IMR-90 (cell line): ENCODE data around the gene ZNF223. TPM values are rescaled to one million over a fixed set of nuclear protein-coding genes. Genes with fewer than 3 reads are reported as not detected.

Experiments
- ATAC-seq: fragments of 200-7000 bp; cut with Tn5 transposase; 2 replicates; pipeline ENCODE4 v1.9.1; 2020; ENCODE audit warnings: low read depth, mild to moderate bottlenecking, moderate library complexity
- BruUV-seq: library from RNA; stranded (reverse); fragments of 400-500 nt; replicated peaks from 2 replicates; lab custom pipeline; 2021; lab: Mats Ljungman, UMichigan
- CTCF ChIA-PET: fragments of 300-600 bp; formaldehyde crosslinking; extraction: SDS; loops from one replicate; lab custom pipeline; 2021; ENCODE audit warnings: antibody characterized with exemption; lab: Yijun Ruan, JAX
- POLR2A ChIA-PET: fragments of 300-600 bp; sonication (Branson Sonifier 250); formaldehyde crosslinking; loops from one replicate; lab custom pipeline; 2022; ENCODE audit warnings: antibody characterized with exemption; ENCODE audit not compliant: unreplicated experiment; lab: Charles Lee
- DNase-seq: peaks from one replicate; pipeline ENCODE4 v3.0.0; 2013
- H2AFZ ChIP-seq: replicated peaks from 2 replicates; pipeline ENCODE3; 2013; ENCODE audit warnings: low read length, mild to moderate bottlenecking; ENCODE audit not compliant: poor library complexity
- H2AK5ac ChIP-seq: 2 replicates; pipeline ENCODE4 v1.6.1; 2013; ENCODE audit warnings: low read depth, low read length, inconsistent platforms
- H2AK9ac ChIP-seq: replicated peaks from 2 replicates; pipeline ENCODE3; 2013; ENCODE audit warnings: mild to moderate bottlenecking, low read depth, low read length, moderate library complexity; ENCODE audit not compliant: poor library complexity
- H2BK120ac ChIP-seq: 2 replicates; pipeline ENCODE4 v1.6.1; 2013; ENCODE audit warnings: low read depth, low read length, inconsistent platforms
- H2BK15ac ChIP-seq: 3 replicates; pipeline ENCODE4 v1.6.1; 2013; ENCODE audit warnings: low read depth, low read length, inconsistent platforms
- H2BK20ac ChIP-seq: 2 replicates; pipeline ENCODE4 v1.6.1; 2013; ENCODE audit warnings: low read depth, mild to moderate bottlenecking, inconsistent platforms, low read length, moderate library complexity
- H2BK5ac ChIP-seq: 2 replicates; pipeline ENCODE4 v1.6.1; 2013; ENCODE audit warnings: mild to moderate bottlenecking, low read depth, low read length, inconsistent platforms; ENCODE audit not compliant: poor library complexity, severe bottlenecking
- H3K14ac ChIP-seq: replicated peaks from 2 replicates; pipeline ENCODE4 v1.6.1; 2013; ENCODE audit warnings: low read depth, low read length, inconsistent platforms
- H3K18ac ChIP-seq: 2 replicates; pipeline ENCODE4 v1.6.1; 2013; ENCODE audit warnings: low read depth, low read length, control low read depth
- H3K23ac ChIP-seq: 2 replicates; pipeline ENCODE4 v1.6.1; 2013; ENCODE audit warnings: low read depth, low read length, inconsistent platforms
- H3K27ac ChIP-seq: 2 replicates; pipeline ENCODE4 v1.5.1; 2013; ENCODE audit warnings: mild to moderate bottlenecking, control low read depth, low read length; ENCODE audit not compliant: insufficient read depth
- H3K27me3 ChIP-seq: 2 replicates; pipeline ENCODE4 v1.6.1; 2013; ENCODE audit warnings: low read length; ENCODE audit not compliant: control insufficient read depth, insufficient read depth
- H3K36me3 ChIP-seq: 2 replicates; pipeline ENCODE4 v1.6.1; 2013; ENCODE audit warnings: low read length, mixed read lengths; ENCODE audit not compliant: control insufficient read depth, insufficient read depth
- H3K4ac ChIP-seq: 2 replicates; pipeline ENCODE4 v1.6.1; 2013; ENCODE audit warnings: low read depth, low read length, inconsistent platforms
- H3K4me1 ChIP-seq: 2 replicates; pipeline ENCODE4 v1.6.1; 2013; ENCODE audit warnings: low read length, mixed read lengths; ENCODE audit not compliant: control insufficient read depth, insufficient read depth
- H3K4me2 ChIP-seq: 2 replicates; pipeline ENCODE4 v1.6.1; 2013; ENCODE audit warnings: low read depth, mild to moderate bottlenecking, control low read depth, low read length, moderate library complexity
- H3K4me3 ChIP-seq: 2 replicates; pipeline ENCODE4 v1.5.1; 2013; ENCODE audit warnings: low read depth, mild to moderate bottlenecking, control low read depth, low read length, moderate library complexity; ENCODE audit not compliant: insufficient read depth
- H3K56ac ChIP-seq: 2 replicates; pipeline ENCODE4 v1.6.1; 2013; ENCODE audit warnings: low read length, inconsistent platforms; ENCODE audit not compliant: insufficient read depth; ENCODE audit errors: extremely low read depth
- H3K79me1 ChIP-seq, 2 experiments: 2 replicates each; pipeline ENCODE4 v1.6.1; 2013; ENCODE audit warnings: low read length in 2 of 2, inconsistent platforms in 1 of 2, low read depth in 1 of 2
- H3K9ac ChIP-seq: 2 replicates; pipeline ENCODE4 v1.6.1; 2013; ENCODE audit warnings: low read depth, low read length, control low read depth
- H3K9me1 ChIP-seq: 2 replicates; pipeline ENCODE4 v1.6.1; 2013; ENCODE audit warnings: low read length, inconsistent platforms; ENCODE audit not compliant: insufficient read depth
- H3K9me3 ChIP-seq: 2 replicates; pipeline ENCODE4 v1.6.1; 2013; ENCODE audit warnings: low read length; ENCODE audit not compliant: control insufficient read depth, insufficient read depth
- H4K20me1 ChIP-seq: 2 replicates; pipeline ENCODE4 v1.6.1; 2013; ENCODE audit warnings: low read length, inconsistent platforms; ENCODE audit not compliant: insufficient read depth
- H4K5ac ChIP-seq: 2 replicates; pipeline ENCODE4 v1.6.1; 2013; ENCODE audit warnings: mild to moderate bottlenecking, low read depth, low read length, control low read depth
- H4K8ac ChIP-seq, 2 experiments: 2 replicates each; pipeline ENCODE4 v1.6.1; 2013; ENCODE audit warnings: low read depth in 2 of 2, low read length in 2 of 2, control low read depth in 1 of 2, inconsistent platforms in 1 of 2
- H4K91ac ChIP-seq: 2 replicates; pipeline ENCODE4 v1.6.1; 2013; ENCODE audit warnings: low read depth, low read length, inconsistent platforms; ENCODE audit not compliant: insufficient read depth
- BHLHE40 ChIP-seq: fragments of 150-350 bp; IDR thresholded peaks from 2 replicates; pipeline ENCODE4 v1.6.1; 2016; ENCODE audit warnings: mild to moderate bottlenecking, low read depth, low read length
- CEBPB ChIP-seq: IDR thresholded peaks from 2 replicates; pipeline ENCODE4 v1.6.1; 2012; ENCODE audit warnings: low read depth, low read length, improper control_type of control experiment
- CHD1 ChIP-seq: IDR thresholded peaks from 2 replicates; pipeline ENCODE4 v1.6.1; 2012; ENCODE audit warnings: low read depth, low read length, improper control_type of control experiment
- FOS ChIP-seq: fragments of 150-350 bp; IDR thresholded peaks from 2 replicates; pipeline ENCODE4 v1.6.1; 2016; ENCODE audit warnings: low read depth, low read length
- MAFK ChIP-seq: IDR thresholded peaks from 2 replicates; pipeline ENCODE4 v1.6.1; 2012; ENCODE audit warnings: low read depth, low read length, improper control_type of control experiment
- MAZ ChIP-seq: IDR thresholded peaks from 2 replicates; pipeline ENCODE4 v1.6.1; 2012; ENCODE audit warnings: low read depth, mild to moderate bottlenecking, low read length, improper control_type of control experiment, moderate library complexity, borderline replicate concordance
- MXI1 ChIP-seq: IDR thresholded peaks from 2 replicates; pipeline ENCODE4 v1.6.1; 2012; ENCODE audit warnings: low read depth, mild to moderate bottlenecking, low read length, moderate library complexity, borderline replicate concordance
- NFE2L2 ChIP-seq: fragments of 150-350 bp; IDR thresholded peaks from 2 replicates; pipeline ENCODE4 v1.6.1; 2016; ENCODE audit warnings: low read depth, mild to moderate bottlenecking, low read length
- POLR2A ChIP-seq: IDR thresholded peaks from 2 replicates; pipeline ENCODE4 v1.6.1; 2012; ENCODE audit warnings: mild to moderate bottlenecking, low read depth, low read length
- RAD21 ChIP-seq: IDR thresholded peaks from 2 replicates; pipeline ENCODE4 v1.6.1; 2012; ENCODE audit warnings: low read length, improper control_type of control experiment
- RCOR1 ChIP-seq: IDR thresholded peaks from 2 replicates; pipeline ENCODE4 v1.6.1; 2012; ENCODE audit warnings: mild to moderate bottlenecking, low read length, improper control_type of control experiment; ENCODE audit not compliant: insufficient replicate concordance
- RFX5 ChIP-seq: IDR thresholded peaks from 2 replicates; pipeline ENCODE4 v1.8.0; 2012; ENCODE audit warnings: low read depth, mild to moderate bottlenecking, low read length, moderate library complexity
- SMC3 ChIP-seq: fragments of 150-350 bp; IDR thresholded peaks from 2 replicates; pipeline ENCODE4 v1.6.1; 2016; ENCODE audit warnings: low read depth, mild to moderate bottlenecking, antibody characterized with exemption, low read length, moderate library complexity
- WGBS, 2 experiments: methylation state at CpG; one replicate each; pipeline versions ENCODE4 v1.1.5 to v1.1.7; 2013; ENCODE audit warnings: missing lambda C conversion rate in 2 of 2; ENCODE audit not compliant: insufficient read length in 1 of 2; ENCODE audit errors: extremely low coverage in 2 of 2; 5-methylcytosine and 5-hydroxymethylcytosine counted together
- dilution Hi-C: fragments of 300-500 bp; cut with HindIII; formaldehyde crosslinking; loops from one replicate; pipeline ENCODE4 v1.14.3; 2018; ENCODE audit warnings: low sequenced_read_pairs; ENCODE audit not compliant: unreplicated experiment
- in situ Hi-C: fragments of 300-500 bp; cut with MboI; formaldehyde crosslinking; loops from 3 replicates; pipeline ENCODE4 v1.14.3; 2019; ENCODE audit warnings: low sequenced_read_pairs, inconsistent platforms, mixed read lengths
- intact Hi-C: fragments of 100-400 bp; cut with micrococcal nuclease; formaldehyde crosslinking; loops from 2 replicates; pipeline ENCODE4 v1.10.0; 2022
- polyA plus RNA-seq, 3 experiments: library from polyadenylated mRNA; depleted of rRNA; stranded (reverse); fragments of >200 nt; gene quantifications; 2 replicates each; pipeline ENCODE4 v1.2.3, GENCODE V29; 2012; ENCODE audit warnings: low replicate concordance in 1 of 3
- total RNA-seq: library from RNA; depleted of rRNA; stranded (reverse); fragments of >200 nt; gene quantifications from 2 replicates; pipeline ENCODE4 v1.2.3, GENCODE V29; 2012
- TF ChIP-seq, protein P1 (sequence below): fragments of 150-350 bp; IDR thresholded peaks from 2 replicates; pipeline ENCODE4 v1.6.1; 2016; ENCODE audit warnings: low read depth, mild to moderate bottlenecking, low read length, moderate library complexity, borderline replicate concordance
- TF ChIP-seq, protein P2 (sequence below): fragments of 150-350 bp; IDR thresholded peaks from 2 replicates; pipeline ENCODE4 v1.6.1; 2017; ENCODE audit warnings: mild to moderate bottlenecking, antibody characterized with exemption, low read length, low read depth
- TF ChIP-seq, protein P3 (sequence below): conservative IDR thresholded peaks from 2 replicates; pipeline ENCODE4 v1.5.1; 2012; ENCODE audit warnings: mild to moderate bottlenecking, low read depth, low read length, improper control_type of control experiment

Gene ZNF223
- total and polyA plus RNA-seq, 2 of the 4 experiments (the other 2 are of a cell fraction): 2.3 to 16.5 TPM

DNA sequence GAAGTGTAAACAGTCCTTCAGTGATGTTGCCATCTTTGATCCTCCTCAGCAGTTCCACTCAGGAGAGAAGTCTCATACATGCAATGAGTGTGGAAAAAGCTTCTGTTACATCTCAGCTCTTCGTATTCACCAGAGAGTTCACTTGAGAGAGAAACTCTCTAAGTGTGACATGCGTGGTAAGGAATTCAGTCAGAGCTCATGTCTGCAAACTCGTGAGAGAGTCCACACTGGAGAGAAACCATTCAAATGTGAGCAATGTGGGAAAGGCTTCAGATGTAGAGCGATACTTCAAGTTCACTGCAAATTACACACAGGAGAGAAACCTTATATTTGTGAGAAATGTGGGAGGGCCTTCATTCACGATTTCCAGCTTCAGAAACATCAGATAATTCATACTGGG lies 41.4 kb upstream of the ZNF223 start:
- Histone ChIP-seq H3K9me3 (peaks cover 30% of the 10 kb centered on the region), H2AK5ac (no peak overlapping the region), H3K4me3 (no peak overlapping the region), H4K8ac (no peak overlapping the region), H3K56ac (no peak overlapping the region), H3K36me3 (peaks cover 38% of the 10 kb centered on the region), H2BK5ac (no peak overlapping the region), H2AK9ac (no peak overlapping the region), H3K23ac (no peak overlapping the region), H2BK120ac (no peak overlapping the region), H4K5ac (no peak overlapping the region), H3K18ac (no peak overlapping the region), H2BK15ac (no peak overlapping the region), H2AFZ (no peak overlapping the region), H3K4me1 (no peaks in the 10 kb centered on the region), H3K4ac (no peak overlapping the region), H3K9ac (no peak overlapping the region), H4K91ac (no peak overlapping the region), H3K27me3 (no peaks in the 10 kb centered on the region), H2BK20ac (no peak overlapping the region), H3K79me1 (0 out of 4 replicates have a peak, but pooled peaks cover 0 to 4% of the 10 kb centered on the region in 2 experiments), H3K27ac (no peak overlapping the region), H3K14ac (no peak overlapping the region), H3K4me2 (no peak overlapping the region), H3K9me1 (no peaks in the 10 kb centered on the region), H4K20me1 (no peaks in the 10 kb centered on the region)
- no TSS peak for BruUV-seq
- dilution Hi-C loops: no loop called here
- ChIA-PET CTCF (no interaction called here), POLR2A (no interaction called here)
- in situ Hi-C loops: no loop called here
- WGBS, 2 experiments: no CpG with 5 or more reads among the region's 5 CpGs
- no peak for ATAC-seq
- DNase-seq: no peak
- TF ChIP-seq RCOR1: no peak
- TF ChIP-seq NFE2L2: no peak
- TF ChIP-seq SMC3: no peak
- TF ChIP-seq, protein P1, sequence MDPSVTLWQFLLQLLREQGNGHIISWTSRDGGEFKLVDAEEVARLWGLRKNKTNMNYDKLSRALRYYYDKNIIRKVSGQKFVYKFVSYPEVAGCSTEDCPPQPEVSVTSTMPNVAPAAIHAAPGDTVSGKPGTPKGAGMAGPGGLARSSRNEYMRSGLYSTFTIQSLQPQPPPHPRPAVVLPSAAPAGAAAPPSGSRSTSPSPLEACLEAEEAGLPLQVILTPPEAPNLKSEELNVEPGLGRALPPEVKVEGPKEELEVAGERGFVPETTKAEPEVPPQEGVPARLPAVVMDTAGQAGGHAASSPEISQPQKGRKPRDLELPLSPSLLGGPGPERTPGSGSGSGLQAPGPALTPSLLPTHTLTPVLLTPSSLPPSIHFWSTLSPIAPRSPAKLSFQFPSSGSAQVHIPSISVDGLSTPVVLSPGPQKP: no peak
- TF ChIP-seq CEBPB: no peak
- no peak for TF ChIP-seq POLR2A
- TF ChIP-seq CHD1: no peak
- TF ChIP-seq BHLHE40: no peak
- TF ChIP-seq, protein P2, sequence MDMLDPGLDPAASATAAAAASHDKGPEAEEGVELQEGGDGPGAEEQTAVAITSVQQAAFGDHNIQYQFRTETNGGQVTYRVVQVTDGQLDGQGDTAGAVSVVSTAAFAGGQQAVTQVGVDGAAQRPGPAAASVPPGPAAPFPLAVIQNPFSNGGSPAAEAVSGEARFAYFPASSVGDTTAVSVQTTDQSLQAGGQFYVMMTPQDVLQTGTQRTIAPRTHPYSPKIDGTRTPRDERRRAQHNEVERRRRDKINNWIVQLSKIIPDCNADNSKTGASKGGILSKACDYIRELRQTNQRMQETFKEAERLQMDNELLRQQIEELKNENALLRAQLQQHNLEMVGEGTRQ: no peak
- TF ChIP-seq, protein P3, sequence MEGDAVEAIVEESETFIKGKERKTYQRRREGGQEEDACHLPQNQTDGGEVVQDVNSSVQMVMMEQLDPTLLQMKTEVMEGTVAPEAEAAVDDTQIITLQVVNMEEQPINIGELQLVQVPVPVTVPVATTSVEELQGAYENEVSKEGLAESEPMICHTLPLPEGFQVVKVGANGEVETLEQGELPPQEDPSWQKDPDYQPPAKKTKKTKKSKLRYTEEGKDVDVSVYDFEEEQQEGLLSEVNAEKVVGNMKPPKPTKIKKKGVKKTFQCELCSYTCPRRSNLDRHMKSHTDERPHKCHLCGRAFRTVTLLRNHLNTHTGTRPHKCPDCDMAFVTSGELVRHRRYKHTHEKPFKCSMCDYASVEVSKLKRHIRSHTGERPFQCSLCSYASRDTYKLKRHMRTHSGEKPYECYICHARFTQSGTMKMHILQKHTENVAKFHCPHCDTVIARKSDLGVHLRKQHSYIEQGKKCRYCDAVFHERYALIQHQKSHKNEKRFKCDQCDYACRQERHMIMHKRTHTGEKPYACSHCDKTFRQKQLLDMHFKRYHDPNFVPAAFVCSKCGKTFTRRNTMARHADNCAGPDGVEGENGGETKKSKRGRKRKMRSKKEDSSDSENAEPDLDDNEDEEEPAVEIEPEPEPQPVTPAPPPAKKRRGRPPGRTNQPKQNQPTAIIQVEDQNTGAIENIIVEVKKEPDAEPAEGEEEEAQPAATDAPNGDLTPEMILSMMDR: no peak
- no peak for TF ChIP-seq MAZ
- no peak for TF ChIP-seq MXI1
- TF ChIP-seq RFX5: no peak
- no peak for TF ChIP-seq MAFK
- no peak for TF ChIP-seq FOS
- no peak for TF ChIP-seq RAD21
- intact Hi-C loops: no loop called here
